ENCODE results near the gene UPK3B. TPM values are rescaled to one million over a fixed set of nuclear protein-coding genes. Genes with fewer than 3 reads are reported as not detected.
"Not testable (repeated sequence)": the region's sequence is repeated elsewhere in the genome, so short reads cannot be mapped to it uniquely, and the experiment has no call there.

The UPK3B gene
- total RNA-seq, 6 donors from 2014 or later = 26.8 to 507 (median 51.0) TPM

DNA sequence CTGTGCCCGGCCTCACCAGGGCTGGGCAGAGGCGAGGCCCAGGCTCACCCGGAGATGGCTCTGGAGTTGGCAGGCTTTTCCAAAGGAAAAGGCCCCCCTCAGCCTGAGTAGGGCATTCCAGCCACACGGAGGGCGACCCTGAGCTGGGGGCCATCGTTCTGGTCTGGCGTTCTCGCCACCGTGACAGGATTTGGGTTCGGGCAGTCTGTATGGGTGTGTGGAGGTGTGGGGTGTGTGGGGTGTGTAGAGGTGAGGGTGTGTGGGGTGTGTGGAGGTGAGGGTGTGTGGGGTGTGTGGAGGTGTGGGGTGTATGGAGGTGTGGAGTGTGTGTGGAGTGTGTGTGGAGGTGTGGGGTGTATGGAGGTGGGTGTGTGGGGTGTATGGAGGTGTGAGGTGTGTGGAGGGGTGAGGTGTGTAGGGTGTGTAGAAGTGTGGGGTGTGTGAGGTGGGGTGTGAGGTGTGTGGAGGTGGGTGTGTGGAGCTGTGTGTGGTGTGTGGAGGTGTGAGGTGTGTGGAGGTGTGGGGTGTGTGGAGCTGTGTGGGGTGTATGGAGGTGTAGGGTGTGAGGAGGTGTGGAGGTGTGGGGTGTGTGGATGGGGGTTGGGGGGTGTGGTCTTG lies 11.7 kb upstream of the UPK3B start:
- H3K27me3 ChIP-seq; H3K27ac ChIP-seq; H3K4me3 ChIP-seq; H3K9me3 ChIP-seq; ATAC-seq (ENCODE audit: low FRiP score in 2 of 2); H3K4me1 ChIP-seq: not testable (repeated sequence)
- DNase-seq = peak in 1 of 2 donors; percentile 61
- 96% methylated on average over 5 of the region's 10 CpGs; no CpG with 5 or more reads in 1 of the 2 donors for WGBS, 2 donors
- peaks cover 0 to 30% (median 14%) of the 10 kb centered on the region in 4 donors for H3K36me3 ChIP-seq

DNA sequence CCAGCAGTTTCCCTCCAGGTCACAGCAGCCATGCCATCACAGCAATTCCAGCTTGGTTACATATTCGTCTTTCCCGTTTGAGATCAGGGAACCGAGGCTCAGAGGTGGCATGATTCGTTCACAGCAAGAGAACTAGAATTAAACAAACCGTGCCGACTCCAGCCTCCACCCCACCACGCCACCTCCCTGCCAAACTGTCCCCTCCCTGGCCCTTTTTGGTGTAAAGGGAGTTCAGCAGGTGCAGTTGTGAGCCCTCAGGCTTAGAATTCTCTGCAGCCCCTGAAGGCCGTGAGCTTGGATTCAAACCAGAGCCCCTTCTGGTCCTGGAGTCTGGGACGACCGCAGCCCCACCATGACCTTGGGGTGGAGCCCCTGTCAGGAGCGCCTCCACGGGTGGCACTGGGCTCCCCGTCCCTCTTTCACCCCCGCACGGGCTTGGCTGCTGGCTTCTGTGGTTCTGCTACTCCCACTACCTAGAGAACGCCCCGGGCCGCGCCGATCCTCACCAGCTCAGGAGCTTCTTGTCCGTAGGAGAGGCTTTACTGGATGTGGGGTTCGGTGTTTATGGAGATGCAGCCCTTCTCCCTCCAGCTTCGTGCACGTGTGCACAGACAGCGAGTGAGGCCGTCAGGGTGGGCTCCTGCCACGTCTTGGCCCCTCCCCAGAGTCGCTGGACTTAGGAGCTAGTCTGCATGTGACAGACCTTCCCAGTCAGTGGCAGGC lies 11.0 kb upstream of the UPK3B start:
- WGBS, 2 donors = 91 to 100% methylated on average over 1 to 11 of the region's 28 CpGs
- not testable (repeated sequence) for H3K4me3 ChIP-seq; H3K27me3 ChIP-seq; ATAC-seq (ENCODE audit: low FRiP score in 2 of 2); H3K27ac ChIP-seq; H3K9me3 ChIP-seq; H3K4me1 ChIP-seq
- peak in 1 of 2 donors; percentile 25 for DNase-seq
- peaks cover 0 to 30% (median 14%) of the 10 kb centered on the region in 4 donors for H3K36me3 ChIP-seq

DNA sequence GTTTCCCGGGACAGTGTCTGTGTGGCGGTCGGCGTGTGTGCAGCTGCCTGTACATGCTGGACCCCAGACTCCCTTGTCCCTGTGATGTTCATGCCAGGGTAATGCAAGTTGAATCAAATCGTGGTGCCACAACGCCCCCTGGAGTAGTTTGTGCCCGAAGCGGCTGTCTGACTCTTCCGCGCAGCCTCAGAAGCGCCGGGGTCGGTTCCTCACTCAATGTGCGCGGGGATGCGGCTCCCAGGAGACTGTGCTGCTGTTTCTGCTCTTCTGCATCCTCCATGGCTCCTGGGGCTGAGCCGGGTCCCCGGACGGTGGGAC lies 10.5 kb upstream of the UPK3B start:
- H3K9me3 ChIP-seq; DNase-seq; H3K4me1 ChIP-seq; H3K27ac ChIP-seq; ATAC-seq (ENCODE audit: low FRiP score in 2 of 2); H3K27me3 ChIP-seq; H3K4me3 ChIP-seq: not testable (repeated sequence)
- H3K36me3 ChIP-seq = peaks cover 0 to 34% (median 16%) of the 10 kb centered on the region in 4 donors
- 86% methylated on average over 9 of the region's 19 CpGs; no CpG with 5 or more reads in 1 of the 2 donors for WGBS, 2 donors

GRCh38 chr7:76502224-76502623 lies 8.1 kb upstream of the UPK3B start:
- not testable (repeated sequence) for H3K9me3 ChIP-seq; H3K27me3 ChIP-seq; H3K4me1 ChIP-seq; H3K4me3 ChIP-seq; H3K27ac ChIP-seq; ATAC-seq (ENCODE audit: low FRiP score in 2 of 2)
- peaks cover 5 to 55% (median 28%) of the 10 kb centered on the region in 4 donors for H3K36me3 ChIP-seq
- 50 to 88% methylated on average over 2 to 12 of the region's 13 CpGs for WGBS, 2 donors
- peak in 1 of 2 donors; percentile 64 for DNase-seq

DNA sequence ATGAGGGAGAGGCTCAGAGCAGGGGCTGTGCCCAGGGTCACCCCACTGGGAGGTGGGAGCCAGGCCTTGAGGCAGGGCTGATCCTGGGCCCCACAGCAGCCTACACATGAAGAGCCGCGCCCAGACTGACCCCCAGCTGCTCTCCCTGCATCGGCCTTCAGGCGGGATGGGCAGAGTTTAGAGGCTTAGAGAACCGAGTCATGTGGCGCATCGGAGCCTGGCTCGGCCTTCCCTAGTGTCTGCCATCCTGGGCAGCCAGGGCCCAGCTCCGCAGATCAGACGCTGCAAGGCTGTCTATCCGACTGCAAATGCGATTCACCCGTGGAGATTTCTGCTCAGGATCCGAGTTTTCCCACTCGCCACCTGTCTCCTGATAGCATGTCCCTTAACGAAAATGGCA lies 7.5 kb upstream of the UPK3B start:
- H3K36me3 ChIP-seq = peaks cover 5 to 55% (median 28%) of the 10 kb centered on the region in 4 donors
- DNase-seq = peak in 1 of 2 donors; percentile 47

DNA sequence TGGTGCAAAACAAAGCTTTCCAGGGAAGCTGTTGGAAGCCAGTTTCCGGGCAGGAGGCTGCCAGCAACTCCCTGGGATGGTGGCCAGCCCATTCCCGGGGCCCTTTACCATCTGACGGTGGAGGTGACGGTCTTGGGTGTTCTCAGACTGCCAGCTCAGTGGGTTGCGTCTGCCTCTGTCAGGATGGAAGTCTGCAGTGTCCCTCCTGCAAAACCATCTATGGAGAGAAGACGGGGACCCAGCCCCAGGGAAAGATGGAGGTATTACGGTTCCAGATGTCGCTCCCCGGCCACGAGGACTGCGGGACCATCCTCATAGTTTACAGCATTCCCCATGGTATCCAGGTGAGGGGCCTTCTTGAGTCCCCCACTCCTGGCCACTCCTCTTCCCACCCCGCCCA lies 7.1 kb upstream of the UPK3B start:
- WGBS, 2 donors = 97% methylated on average over 10 of the region's 12 CpGs; no CpG with 5 or more reads in 1 of the 2 donors
- H3K9me3 ChIP-seq; ATAC-seq (ENCODE audit: low FRiP score in 2 of 2); DNase-seq; H3K27ac ChIP-seq; H3K27me3 ChIP-seq; H3K4me1 ChIP-seq; H3K4me3 ChIP-seq: not testable (repeated sequence)
- H3K36me3 ChIP-seq = peaks cover 5 to 55% (median 28%) of the 10 kb centered on the region in 4 donors

More for the DNA sequence above, 7.5 kb upstream of the UPK3B start:
- H3K27me3 ChIP-seq; H3K27ac ChIP-seq; ATAC-seq (ENCODE audit: low FRiP score in 2 of 2); H3K4me3 ChIP-seq; H3K4me1 ChIP-seq; H3K9me3 ChIP-seq: not testable (repeated sequence)
- 90% methylated on average over 13 of the region's 16 CpGs; no CpG with 5 or more reads in 1 of the 2 donors for WGBS, 2 donors

DNA sequence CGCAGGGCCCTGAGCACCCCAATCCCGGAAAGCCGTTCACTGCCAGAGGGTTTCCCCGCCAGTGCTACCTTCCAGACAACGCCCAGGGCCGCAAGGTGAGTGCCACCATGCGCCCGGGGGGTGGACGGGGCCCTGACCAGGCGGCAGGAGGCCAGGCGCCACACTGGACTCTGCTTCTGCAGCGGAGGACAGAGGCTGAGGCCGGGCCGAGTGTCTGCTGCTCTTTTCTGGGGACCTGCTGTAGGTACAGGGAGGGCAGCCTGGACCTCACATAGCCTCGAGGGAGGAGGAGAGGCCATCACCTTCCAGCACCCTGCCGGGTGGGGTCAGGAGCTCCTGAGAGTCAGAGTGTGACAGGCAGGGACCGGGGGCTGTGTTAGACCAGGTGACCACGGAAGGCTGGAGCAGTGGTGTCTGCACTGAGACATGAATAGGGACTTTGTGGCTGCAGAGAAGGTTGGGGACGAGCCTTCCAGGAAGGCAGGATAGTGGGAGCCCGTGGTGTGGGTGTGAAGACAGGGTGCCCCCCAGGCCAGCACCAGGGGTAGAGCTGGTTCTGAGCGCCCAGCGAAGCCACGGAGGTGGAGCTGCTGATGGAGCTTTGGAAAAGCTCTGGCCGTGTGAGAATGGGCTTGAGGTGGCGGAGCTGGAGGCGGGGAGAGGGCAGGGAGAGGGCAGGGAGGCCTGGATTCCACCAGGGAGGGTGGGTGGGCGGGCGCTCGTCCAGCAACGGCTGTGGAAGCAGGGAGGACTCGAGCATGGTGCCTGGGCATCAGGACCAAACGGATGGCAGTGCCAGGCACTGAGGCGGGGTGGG lies 5.8 kb upstream of the UPK3B start:
- H3K27ac ChIP-seq; H3K27me3 ChIP-seq; H3K4me3 ChIP-seq; H3K9me3 ChIP-seq; ATAC-seq (ENCODE audit: low FRiP score in 2 of 2); H3K4me1 ChIP-seq: not testable (repeated sequence)
- peaks cover 5 to 55% (median 28%) of the 10 kb centered on the region in 4 donors for H3K36me3 ChIP-seq
- WGBS, 2 donors = 88 to 92% methylated on average over 16 to 17 of the region's 33 CpGs
- peak in 1 of 2 donors; percentile 51 for DNase-seq

- WGBS, 2 donors = 90 to 95% methylated on average over 17 to 32 of the region's 32 CpGs
- Histone ChIP-seq H3K4me3 (no peak overlapping the region), H3K36me3 (peaks cover 5 to 55% (median 28%) of the 10 kb centered on the region in 4 donors), H3K4me1 (peaks cover 0 to 9% (median 4%) of the 10 kb centered on the region in 4 donors), H3K27me3 (no peaks in the 10 kb centered on the region), H3K27ac (no peak overlapping the region), H3K9me3 (no peaks in the 10 kb centered on the region)
- ATAC-seq (ENCODE audit: low FRiP score in 2 of 2) (no peak), DNase-seq (peak in 1 of 2 donors; percentile 71)
- no peak for TF ChIP-seq CTCF (IDR thresholded peaks at IDR 0.05)
- no peak for TF ChIP-seq POLR2A (IDR thresholded peaks at IDR 0.05)
- TF ChIP-seq POLR2AphosphoS5 (IDR thresholded peaks at IDR 0.05) = no peak
- TF ChIP-seq EP300 (IDR thresholded peaks at IDR 0.05) = no peak
Observed at GRCh38 chr7:76505168-76506080, 4.9 kb upstream of the UPK3B start.
